HG02943 (cell line): ENCODE data around the gene GRB10.

Source experiments
- ATAC-seq: cut with Tn5 transposase; IDR thresholded peaks from one replicate; pipeline ENCODE4 v1.9.1; 2021; ENCODE audit warnings: mild to moderate bottlenecking, low read depth, moderate library complexity; ENCODE audit not compliant: unreplicated experiment

Gene GRB10

GRCh38 chr7:50724526-50725520 is 57.9 kb downstream of the GRB10 start:
- ATAC-seq = no peak

GRCh38 chr7:50723888-50724287 is 58.8 kb downstream of the GRB10 start:
- ATAC-seq = no peak

- ATAC-seq = no peak
These were observed 59.5 kb downstream of the GRB10 start for GRCh38 chr7:50723173-50723572.

- no peak for ATAC-seq
These were observed 60.9 kb downstream of the GRB10 start for GRCh38 chr7:50721661-50722259.

GRCh38 chr7:50721160-50721559 is 61.5 kb downstream of the GRB10 start:
- ATAC-seq = no peak

- ATAC-seq = no peak
These were observed 62.4 kb downstream of the GRB10 start for GRCh38 chr7:50720295-50720694.

GRCh38 chr7:50718876-50719275 is 63.8 kb downstream of the GRB10 start:
- ATAC-seq = no peak

- ATAC-seq = no peak
These were observed 64.4 kb downstream of the GRB10 start for GRCh38 chr7:50718311-50718710.

- ATAC-seq = no peak
These were observed 65.5 kb downstream of the GRB10 start for GRCh38 chr7:50717181-50717580.

- ATAC-seq = no peak
These were observed 67.8 kb downstream of the GRB10 start for GRCh38 chr7:50714857-50715256.

- ATAC-seq = no peak
These were observed 69.4 kb downstream of the GRB10 start for GRCh38 chr7:50713123-50713965.

GRCh38 chr7:50712252-50713122 is 70.2 kb downstream of the GRB10 start:
- no peak for ATAC-seq

- no peak for ATAC-seq
These were observed 71.2 kb downstream of the GRB10 start for GRCh38 chr7:50711271-50712175.

- no peak for ATAC-seq
These were observed 72.1 kb downstream of the GRB10 start for GRCh38 chr7:50710441-50711154.

- ATAC-seq = no peak
These were observed 73.5 kb downstream of the GRB10 start for GRCh38 chr7:50709151-50709550.

GRCh38 chr7:50707236-50708006 is 75.3 kb downstream of the GRB10 start:
- ATAC-seq = no peak

GRCh38 chr7:50706469-50706937 is 76.2 kb downstream of the GRB10 start:
- no peak for ATAC-seq
